PC-3 (cell line): ENCODE data around the gene DLG1. TPM values are rescaled to one million over a fixed set of nuclear protein-coding genes. Genes with fewer than 3 reads are reported as not detected.

Source experiments
- ATAC-seq: fragments of 200-7000 bp; cut with Tn5 transposase; 2 replicates; pipeline ENCODE4 v1.9.1; 2020; ENCODE audit warnings: mild to moderate bottlenecking, moderate library complexity
- BruUV-seq: library from RNA; stranded (reverse); fragments of 400-500 nt; replicated peaks from 2 replicates; lab custom pipeline; 2021; lab: Mats Ljungman, UMichigan
- CTCF ChIA-PET: fragments of 300-600 bp; sonication (Branson Sonifier 250); formaldehyde crosslinking; loops from one replicate; lab custom pipeline; 2022; ENCODE audit warnings: antibody characterized with exemption; lab: Charles Lee
- POLR2A ChIA-PET: fragments of 300-600 bp; sonication (Branson Sonifier 250); formaldehyde crosslinking; loops from one replicate; lab custom pipeline; 2022; ENCODE audit warnings: antibody characterized with exemption; ENCODE audit not compliant: unreplicated experiment; lab: Charles Lee
- DNase-seq: peaks from one replicate; pipeline ENCODE4 v3.0.0-alpha.2; 2015
- H2AFZ ChIP-seq: fragments of 300-600 bp; sonication (generic); 2 replicates; pipeline ENCODE4 v1.6.0; 2016; ENCODE audit warnings: antibody characterized with exemption, low read length
- H3F3A ChIP-seq: fragments of 300-600 bp; sonication (generic); one replicate; pipeline ENCODE4 v1.6.0; 2017; ENCODE audit warnings: antibody characterized with exemption, low read length, control low read depth, mild to moderate bottlenecking; ENCODE audit not compliant: unreplicated experiment
- H3K27ac ChIP-seq: fragments of 300-600 bp; sonication (generic); 2 replicates; pipeline ENCODE4 v1.5.1; 2016; ENCODE audit warnings: mild to moderate bottlenecking, low read length
- H3K27me3 ChIP-seq: fragments of 300-600 bp; sonication (generic); 2 replicates; pipeline ENCODE4 v1.6.1; 2016; ENCODE audit warnings: low read length, mixed read lengths
- H3K36me3 ChIP-seq: fragments of 300-600 bp; sonication (generic); 2 replicates; pipeline ENCODE4 v1.6.1; 2016; ENCODE audit warnings: low read depth, mixed run types, low read length, mixed read lengths
- H3K4me1 ChIP-seq: fragments of 300-600 bp; sonication (generic); 2 replicates; pipeline ENCODE4 v1.5.1; 2016; ENCODE audit warnings: low read length; ENCODE audit not compliant: insufficient read depth
- H3K4me2 ChIP-seq: fragments of 300-600 bp; sonication (generic); 2 replicates; pipeline ENCODE4 v1.6.0; 2016; ENCODE audit warnings: low read length
- H3K4me3 ChIP-seq: fragments of 300-600 bp; sonication (generic); 2 replicates; pipeline ENCODE4 v1.5.1; 2016; ENCODE audit warnings: mild to moderate bottlenecking, low read length, mixed read lengths
- H3K79me2 ChIP-seq: fragments of 300-600 bp; sonication (generic); 2 replicates; pipeline ENCODE4 v1.6.1; 2017; ENCODE audit warnings: low read length, mixed read lengths
- H3K9ac ChIP-seq: fragments of 300-600 bp; sonication (generic); 2 replicates; pipeline ENCODE4 v1.6.0; 2016; ENCODE audit warnings: mild to moderate bottlenecking, low read length
- H3K9me2 ChIP-seq: fragments of 300-600 bp; sonication (generic); replicated peaks from 2 replicates; pipeline ENCODE4 v1.6.1; 2016; ENCODE audit warnings: mixed run types, low read length, mixed read lengths
- H3K9me3 ChIP-seq: fragments of 300-600 bp; sonication (generic); 2 replicates; pipeline ENCODE4 v1.6.1; 2016; ENCODE audit warnings: low read length, mixed read lengths
- H4K20me1 ChIP-seq: fragments of 300-600 bp; sonication (generic); 2 replicates; pipeline ENCODE4 v1.6.1; 2016; ENCODE audit warnings: low read length, mixed read lengths
- EZH2 ChIP-seq: fragments of 300-600 bp; sonication (generic); IDR thresholded peaks from one replicate; pipeline ENCODE4 v1.6.1; 2017; ENCODE audit warnings: antibody characterized with exemption, mild to moderate bottlenecking, low read length; ENCODE audit not compliant: unreplicated experiment
- EZH2phosphoT487 ChIP-seq: fragments of 300-600 bp; sonication (generic); IDR thresholded peaks from 2 replicates; pipeline ENCODE4 v1.6.1; 2018; ENCODE audit warnings: mild to moderate bottlenecking, antibody characterized with exemption, low read length, borderline replicate concordance
- intact Hi-C: fragments of 100-400 bp; cut with micrococcal nuclease; formaldehyde crosslinking; loops from 2 replicates; pipeline ENCODE4 v1.9.0; 2023
- total RNA-seq: library from RNA; depleted of rRNA; stranded (reverse); fragments of >200 nt; gene quantifications from 2 replicates; pipeline ENCODE4 v1.2.3, GENCODE V29; 2014
- TF ChIP-seq, protein P1 (sequence below): fragments of 300-600 bp; sonication (generic); conservative IDR thresholded peaks from 2 replicates; pipeline ENCODE4 v1.5.1; 2017; ENCODE audit warnings: antibody characterized with exemption, low read depth, mild to moderate bottlenecking, low read length

The DLG1 gene
- total RNA-seq, 1 experiment from 2014 or later: 60.8 TPM

- ChIA-PET CTCF (no interaction called here), POLR2A (no interaction called here)
- H3F3A ChIP-seq: peaks cover 3% of the 10 kb centered on the region
- H4K20me1 ChIP-seq: peaks cover 6% of the 10 kb centered on the region; the same call in 1 of the 2 replicates
- intact Hi-C loops: no loop called here
- H3K9me3 ChIP-seq: no peaks in the 10 kb centered on the region
- H3K4me2 ChIP-seq: no peak overlapping the region
- TF ChIP-seq EZH2: no peak
- BruUV-seq: no TSS peak
- DNase-seq: no peak
- peaks cover 100% of the 10 kb centered on the region for H3K79me2 ChIP-seq
- H3K9me2 ChIP-seq: no peaks in the 10 kb centered on the region
- no peak for ATAC-seq
- no peaks in the 10 kb centered on the region for H3K4me1 ChIP-seq
- H3K4me3 ChIP-seq: no peak overlapping the region
- no peaks in the 10 kb centered on the region for H3K27me3 ChIP-seq
- no peak overlapping the region for H3K9ac ChIP-seq
- no peak overlapping the region for H2AFZ ChIP-seq
- H3K27ac ChIP-seq: no peak overlapping the region
- H3K36me3 ChIP-seq: no peaks in the 10 kb centered on the region
Measured at GRCh38 chr3:197205265-197205664, 93.1 kb downstream of the DLG1 start.

DNA sequence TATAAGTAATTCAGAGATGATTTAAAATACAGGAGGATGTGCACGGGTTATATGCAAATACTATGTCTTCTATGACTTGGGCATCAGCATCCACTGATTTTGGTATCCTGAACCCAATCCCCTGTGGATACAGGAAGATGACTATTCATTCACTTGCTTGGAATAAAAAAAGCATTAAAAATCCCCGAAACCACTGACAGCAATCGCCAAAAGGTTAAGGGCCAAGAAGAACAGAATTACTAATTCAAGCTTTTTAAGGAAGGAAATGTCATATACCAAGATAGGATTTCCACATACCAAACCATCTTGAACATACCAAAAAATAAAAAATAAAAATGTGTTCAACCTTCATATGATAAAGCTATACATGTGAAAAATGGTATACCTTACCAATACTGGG is 93.7 kb downstream of the DLG1 start:
- no peak overlapping the region for H3K4me2 ChIP-seq
- H3K27ac ChIP-seq: no peak overlapping the region
- no peaks in the 10 kb centered on the region for H3K9me2 ChIP-seq
- intact Hi-C loops: no loop called here
- no peaks in the 10 kb centered on the region for H3K36me3 ChIP-seq
- no peaks in the 10 kb centered on the region for H3K9me3 ChIP-seq
- H2AFZ ChIP-seq: no peak overlapping the region
- no peaks in the 10 kb centered on the region for H3K27me3 ChIP-seq
- no peak overlapping the region for H3K9ac ChIP-seq
- POLR2A ChIA-PET: no interaction called here
- H3K4me1 ChIP-seq: no peaks in the 10 kb centered on the region
- DNase-seq: no peak
- no peak overlapping the region for H3K4me3 ChIP-seq
- BruUV-seq: no TSS peak
- TF ChIP-seq EZH2 (no peak), EZH2phosphoT487 (no peak)
- TF ChIP-seq, protein P1, sequence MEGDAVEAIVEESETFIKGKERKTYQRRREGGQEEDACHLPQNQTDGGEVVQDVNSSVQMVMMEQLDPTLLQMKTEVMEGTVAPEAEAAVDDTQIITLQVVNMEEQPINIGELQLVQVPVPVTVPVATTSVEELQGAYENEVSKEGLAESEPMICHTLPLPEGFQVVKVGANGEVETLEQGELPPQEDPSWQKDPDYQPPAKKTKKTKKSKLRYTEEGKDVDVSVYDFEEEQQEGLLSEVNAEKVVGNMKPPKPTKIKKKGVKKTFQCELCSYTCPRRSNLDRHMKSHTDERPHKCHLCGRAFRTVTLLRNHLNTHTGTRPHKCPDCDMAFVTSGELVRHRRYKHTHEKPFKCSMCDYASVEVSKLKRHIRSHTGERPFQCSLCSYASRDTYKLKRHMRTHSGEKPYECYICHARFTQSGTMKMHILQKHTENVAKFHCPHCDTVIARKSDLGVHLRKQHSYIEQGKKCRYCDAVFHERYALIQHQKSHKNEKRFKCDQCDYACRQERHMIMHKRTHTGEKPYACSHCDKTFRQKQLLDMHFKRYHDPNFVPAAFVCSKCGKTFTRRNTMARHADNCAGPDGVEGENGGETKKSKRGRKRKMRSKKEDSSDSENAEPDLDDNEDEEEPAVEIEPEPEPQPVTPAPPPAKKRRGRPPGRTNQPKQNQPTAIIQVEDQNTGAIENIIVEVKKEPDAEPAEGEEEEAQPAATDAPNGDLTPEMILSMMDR: no peak
- H4K20me1 ChIP-seq: peaks cover 10% of the 10 kb centered on the region; the same call in 1 of the 2 replicates
- no peak for ATAC-seq
- peaks cover 100% of the 10 kb centered on the region for H3K79me2 ChIP-seq
- CTCF ChIA-PET: no interaction called here
- H3F3A ChIP-seq: peaks cover 3% of the 10 kb centered on the region

DNA sequence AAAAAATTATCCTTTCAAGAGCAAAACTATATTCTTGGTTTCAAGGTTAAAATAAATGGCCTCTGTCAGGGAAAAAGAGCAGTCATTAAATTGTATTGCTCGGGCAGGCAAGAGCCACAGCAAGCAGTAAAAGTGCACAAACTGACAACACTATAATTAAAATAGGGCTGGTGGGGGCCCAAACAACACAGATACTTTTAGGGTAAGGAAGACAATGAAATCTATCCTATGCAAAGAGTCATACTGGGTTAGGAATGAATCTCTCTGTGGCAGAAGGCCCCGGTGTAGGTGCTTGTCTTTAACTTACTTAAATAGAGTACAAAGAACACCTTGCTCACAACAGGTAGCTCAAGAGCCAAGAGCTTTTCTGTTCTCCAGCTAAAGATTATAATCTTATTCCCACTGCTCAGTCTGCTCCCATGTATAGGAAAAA is 94.7 kb downstream of the DLG1 start:
- no peaks in the 10 kb centered on the region for H3K9me3 ChIP-seq
- H3K4me2 ChIP-seq: no peak overlapping the region
- H3K9me2 ChIP-seq: no peaks in the 10 kb centered on the region
- no peak overlapping the region for H2AFZ ChIP-seq
- CTCF ChIA-PET: no interaction called here
- no peak for DNase-seq
- peaks cover 17% of the 10 kb centered on the region; the same call in 1 of the 2 replicates for H4K20me1 ChIP-seq
- POLR2A ChIA-PET: no interaction called here
- no peak overlapping the region for H3K4me3 ChIP-seq
- intact Hi-C loops: no loop called here
- H3K36me3 ChIP-seq: no peaks in the 10 kb centered on the region
- no peak overlapping the region for H3K9ac ChIP-seq
- H3K27me3 ChIP-seq: no peaks in the 10 kb centered on the region
- no peak for ATAC-seq
- no peak overlapping the region for H3K27ac ChIP-seq
- H3K4me1 ChIP-seq: no peaks in the 10 kb centered on the region
- peaks cover 100% of the 10 kb centered on the region for H3K79me2 ChIP-seq
- no TSS peak for BruUV-seq
- TF ChIP-seq, protein P1: no peak
- TF ChIP-seq EZH2phosphoT487 (no peak), EZH2 (no peak)
- H3F3A ChIP-seq: peaks cover 3% of the 10 kb centered on the region
